MCF 10A (cell line): ENCODE results near the gene REEP2. TPM values are rescaled to one million over a fixed set of nuclear protein-coding genes. Genes with fewer than 3 reads are reported as not detected.

ENCODE experiments used
- BruUV-seq: library from RNA; stranded (reverse); fragments of 400-500 nt; replicated peaks from 2 replicates; lab custom pipeline; 2021; lab: Mats Ljungman, UMichigan
- CTCF ChIA-PET: fragments of 300-600 bp; sonication (Branson Sonifier 250); formaldehyde crosslinking; extraction: SDS; loops from one replicate; lab custom pipeline; 2021; ENCODE audit warnings: antibody characterized with exemption, inconsistent platforms; lab: Yijun Ruan, JAX
- POLR2A ChIA-PET: fragments of 300-600, 350-650 bp; sonication (Branson Sonifier 250); formaldehyde crosslinking; extraction: SDS; loops from one replicate; lab custom pipeline; 2020; ENCODE audit warnings: antibody characterized with exemption, inconsistent platforms; lab: Yijun Ruan, JAX
- DNase-seq: peaks from one replicate; pipeline ENCODE4 v3.0.0-alpha.2; 2018; ENCODE audit not compliant: unreplicated experiment
- H3K27ac Mint-ChIP-seq: one replicate; pipeline ENCODE4 v1.8.0; 2022; ENCODE audit warnings: mild to moderate bottlenecking, low read depth, mixed read lengths; ENCODE audit not compliant: unreplicated experiment
- H3K27me3 Mint-ChIP-seq: one replicate; pipeline ENCODE4 v1.8.0; 2022; ENCODE audit warnings: mixed read lengths; ENCODE audit not compliant: insufficient read depth, unreplicated experiment
- H3K36me3 Mint-ChIP-seq: one replicate; pipeline ENCODE4 v1.8.0; 2022; ENCODE audit warnings: mild to moderate bottlenecking, moderate library complexity, mixed read lengths; ENCODE audit not compliant: insufficient read depth, unreplicated experiment
- H3K4me1 Mint-ChIP-seq: one replicate; pipeline ENCODE4 v1.8.0; 2022; ENCODE audit warnings: mixed read lengths; ENCODE audit not compliant: insufficient read depth, unreplicated experiment
- H3K4me3 Mint-ChIP-seq: one replicate; pipeline ENCODE4 v1.8.0; 2022; ENCODE audit warnings: mild to moderate bottlenecking, moderate library complexity, mixed read lengths; ENCODE audit not compliant: unreplicated experiment
- H3K9me3 Mint-ChIP-seq: one replicate; pipeline ENCODE4 v1.8.0; 2022; ENCODE audit warnings: mixed read lengths; ENCODE audit not compliant: unreplicated experiment
- CTCF ChIP-seq: fragments of 200-600 bp; IDR thresholded peaks from one replicate; pipeline ENCODE4 v1.8.0; 2022; ENCODE audit warnings: antibody characterized with exemption, mild to moderate bottlenecking; ENCODE audit not compliant: unreplicated experiment
- intact Hi-C: fragments of 100-400 bp; cut with micrococcal nuclease; formaldehyde crosslinking; loops from 2 replicates; pipeline ENCODE4 v1.14.1; 2022
- total RNA-seq: library from RNA; stranded (reverse); gene quantifications from 2 replicates; pipeline ENCODE4 v1.2.3, GENCODE V29; 2022

REEP2 gene
- total RNA-seq, 1 experiment from 2014 or later: 0.77 TPM

- CTCF ChIA-PET: interaction anchor here (7.1 to 11.4 kb wide), 4 partner anchors 10 to 89 kb away, joined by 66 to 268 read pairs (median 149); no protein-coding TSS in a partner anchor
- POLR2A ChIA-PET: interaction anchor here (0.8 to 15.2 kb wide), 8 partner anchors 10 to 106 kb away, joined by 3 to 626 read pairs (median 4); partner anchors contain the start of gene ETF1
These were observed 21.3 kb downstream of the REEP2 start for GRCh38 chr5:138460032-138460693.

GRCh38 chr5:138461343-138462125, 22.7 kb downstream of the REEP2 start:
- H3K27me3 Mint-ChIP-seq: peaks cover 2% of the 10 kb centered on the region
- H3K27ac Mint-ChIP-seq: peak overlapping the region; percentile 28
- H3K4me3 Mint-ChIP-seq: no peak overlapping the region
- peaks cover 27% of the 10 kb centered on the region for H3K36me3 Mint-ChIP-seq
- BruUV-seq: no TSS peak
- TF ChIP-seq CTCF: no peak
- ChIA-PET CTCF (interaction anchor here (0.5 to 11.4 kb wide), 15 partner anchors 11 to 885 kb away, joined by 3 to 268 read pairs (median 4); partner anchors contain the start of gene ETF1), POLR2A (interaction anchor here (0.6 to 15.2 kb wide), 17 partner anchors 9 to 318 kb away, joined by 3 to 626 read pairs (median 4); partner anchors contain the start of genes BRD8, ETF1 and KIF20A)
- intact Hi-C loops: loop anchor here (5.0 kb wide), 1 partner anchor 801 kb away; no protein-coding TSS in a partner anchor
- peak; percentile 94 for DNase-seq
- H3K4me1 Mint-ChIP-seq: peaks cover 21% of the 10 kb centered on the region
- no peaks in the 10 kb centered on the region for H3K9me3 Mint-ChIP-seq

More at GRCh38 chr5:138460032-138460693, 21.3 kb downstream of the REEP2 start:
- DNase-seq: no peak
- Mint-ChIP-seq H3K4me3 (no peak overlapping the region), H3K27me3 (no peaks in the 10 kb centered on the region), H3K9me3 (no peaks in the 10 kb centered on the region), H3K4me1 (peaks cover 20% of the 10 kb centered on the region), H3K27ac (no peak overlapping the region), H3K36me3 (peaks cover 13% of the 10 kb centered on the region)
- intact Hi-C loops: loop anchor here (5.0 kb wide), 1 partner anchor 802 kb away; no protein-coding TSS in a partner anchor
- no TSS peak for BruUV-seq
- TF ChIP-seq CTCF: no peak

- intact Hi-C loops: loop anchor here (1.0 to 5.0 kb wide), 4 partner anchors 40 to 799 kb away; partner anchors contain the start of gene ETF1
- no peak for DNase-seq
- Mint-ChIP-seq H3K4me1 (peaks cover 41% of the 10 kb centered on the region), H3K4me3 (peak overlapping the region; percentile 78), H3K27me3 (peaks cover 20% of the 10 kb centered on the region), H3K36me3 (peaks cover 46% of the 10 kb centered on the region), H3K9me3 (no peaks in the 10 kb centered on the region), H3K27ac (peak overlapping the region; percentile 93)
- ChIA-PET POLR2A (interaction anchor here (0.6 to 15.2 kb wide), 16 partner anchors 13 to 285 kb away, joined by 3 to 626 read pairs (median 20); partner anchors contain the start of genes BRD8, ETF1, HSPA9 and KIF20A), CTCF (interaction anchor here (0.6 to 11.4 kb wide), 18 partner anchors 13 to 385 kb away, joined by 3 to 268 read pairs (median 12); partner anchors contain the start of genes ETF1 and KDM3B)
- TF ChIP-seq CTCF: no peak
- no TSS peak for BruUV-seq
These were observed 24.7 kb downstream of the REEP2 start for GRCh38 chr5:138463419-138464007.
